GM12878 (cell line): ENCODE measurements around the gene CTNNBL1. TPM values are rescaled to one million over a fixed set of nuclear protein-coding genes. Genes with fewer than 3 reads are reported as not detected.

Experiments used
- ATAC-seq: fragments of 200-7000 bp; cut with Tn5 transposase; 3 replicates; pipeline ENCODE4 v1.9.1; 2020; ENCODE audit warnings: mild to moderate bottlenecking, moderate library complexity
- BruUV-seq: library from RNA; stranded (reverse); fragments of 400-500 nt; replicated peaks from 2 replicates; lab custom pipeline; 2021; lab: Mats Ljungman, UMichigan
- CTCF ChIA-PET: fragments of 300-600 bp; sonication (Branson Sonifier 250); formaldehyde crosslinking; extraction: SDS; loops from one replicate; lab custom pipeline; 2021; ENCODE audit warnings: inconsistent platforms; lab: Yijun Ruan, JAX
- POLR2A ChIA-PET: fragments of 350-600 bp; formaldehyde crosslinking; extraction: SDS; loops from one replicate; lab custom pipeline; 2021; ENCODE audit warnings: inconsistent platforms; lab: Charles Lee
- RAD21 ChIA-PET: fragments of 300-600 bp; sonication (Branson Sonifier 250); formaldehyde crosslinking; loops from one replicate; lab custom pipeline; 2023; ENCODE audit warnings: antibody characterized with exemption; ENCODE audit not compliant: unreplicated experiment; lab: Charles Lee
- SMC1A ChIA-PET: fragments of 300-600 bp; sonication (Branson Sonifier 250); formaldehyde crosslinking; loops from one replicate; lab custom pipeline; 2023; ENCODE audit not compliant: unreplicated experiment, uncharacterized antibody; lab: Charles Lee
- DNase-seq: peaks from one replicate; pipeline ENCODE4 v3.0.0-alpha.2; 2011; ENCODE audit warnings: low read depth, low spot score
- FAIRE-seq: peaks from 3 replicates; lab custom pipeline; 2011; peaks lifted over from hg19 to GRCh38; lab: Jason Lieb, UNC
- H2AFZ ChIP-seq: 2 replicates; pipeline ENCODE4 v1.6.0; 2011; ENCODE audit warnings: low read depth, low read length, control low read depth; ENCODE audit not compliant: control insufficient read depth
- H3K27ac ChIP-seq: 2 replicates; pipeline ENCODE4 v1.5.1; 2011; ENCODE audit warnings: control low read depth; ENCODE audit not compliant: control insufficient read depth, insufficient read depth
- H3K27me3 ChIP-seq, 2 experiments: replicated peaks in 1 of 2; 2 replicates each; pipeline versions ENCODE4 v1.6.0 to v1.6.1; 2011; ENCODE audit warnings: low read length in 1 of 2; ENCODE audit not compliant: control insufficient read depth in 2 of 2, insufficient read depth in 2 of 2
- H3K36me3 ChIP-seq, 2 experiments: 2 replicates each; pipeline ENCODE4 v1.5.1; 2011; ENCODE audit warnings: low read length in 1 of 2; ENCODE audit not compliant: control insufficient read depth in 2 of 2, insufficient read depth in 2 of 2
- H3K4me1 ChIP-seq: 2 replicates; pipeline ENCODE4 v1.6.1; 2011; ENCODE audit warnings: mild to moderate bottlenecking, low read length, moderate library complexity, mixed read lengths; ENCODE audit not compliant: control insufficient read depth, insufficient read depth
- H3K4me2 ChIP-seq: 2 replicates; pipeline ENCODE4 v1.6.0; 2011; ENCODE audit warnings: control low read depth; ENCODE audit not compliant: control insufficient read depth, insufficient read depth
- H3K4me3 ChIP-seq: fragments of 200-600 bp; sonication (generic); 2 replicates; pipeline ENCODE4 v1.5.1; 2016
- H3K79me2 ChIP-seq: 2 replicates; pipeline ENCODE4 v1.6.0; 2011; ENCODE audit warnings: low read length; ENCODE audit not compliant: control insufficient read depth, insufficient read depth
- H3K9ac ChIP-seq: 2 replicates; pipeline ENCODE4 v1.8.0; 2011; ENCODE audit warnings: low read length, control low read depth, mixed read lengths; ENCODE audit not compliant: control insufficient read depth, insufficient read depth
- H3K9me3 ChIP-seq: replicated peaks from 3 replicates; pipeline ENCODE4 v1.5.1; 2011; ENCODE audit warnings: mild to moderate bottlenecking, low read length; ENCODE audit not compliant: control insufficient read depth, insufficient read depth
- H4K20me1 ChIP-seq: 2 replicates; pipeline ENCODE4 v1.6.0; 2011; ENCODE audit not compliant: control insufficient read depth, insufficient read depth
- CREB1 ChIP-seq: IDR thresholded peaks from 2 replicates; pipeline ENCODE4 v1.6.1; 2012; ENCODE audit warnings: low read depth, mild to moderate bottlenecking, inconsistent platforms
- DPF2 ChIP-seq: fragments of 450-650 bp; IDR thresholded peaks from 2 replicates; pipeline ENCODE4 v1.6.1; 2017; ENCODE audit warnings: mild to moderate bottlenecking
- FOXM1 ChIP-seq: IDR thresholded peaks from 2 replicates; pipeline ENCODE4 v1.6.1; 2012; ENCODE audit warnings: low read depth, mild to moderate bottlenecking, inconsistent platforms, low read length, moderate library complexity
- IKZF1 ChIP-seq: fragments of 450-650 bp; conservative IDR thresholded peaks from 2 replicates; pipeline ENCODE4 v1.6.1; 2017; ENCODE audit warnings: antibody characterized with exemption, mild to moderate bottlenecking
- KAT2A ChIP-seq: conservative IDR thresholded peaks from 2 replicates; pipeline ENCODE4 v1.6.1; 2011; ENCODE audit warnings: low read depth, low read length; ENCODE audit not compliant: control insufficient read depth
- NR2C1 ChIP-seq: fragments of 450-650 bp; IDR thresholded peaks from 2 replicates; pipeline ENCODE4 v1.6.1; 2017; ENCODE audit warnings: antibody characterized with exemption, mild to moderate bottlenecking, moderate library complexity
- PAX8 ChIP-seq: fragments of 450-650 bp; IDR thresholded peaks from 2 replicates; pipeline ENCODE4 v1.6.1; 2017; ENCODE audit warnings: mild to moderate bottlenecking, moderate library complexity
- POLR2A ChIP-seq: IDR thresholded peaks from 2 replicates; pipeline ENCODE4 v1.6.1; 2011; ENCODE audit warnings: low read depth, mild to moderate bottlenecking, low read length
- RBBP5 ChIP-seq: fragments of 200-600 bp; sonication (generic); conservative IDR thresholded peaks from 2 replicates; pipeline ENCODE4 v1.6.1; 2016
- SMC3 ChIP-seq: IDR thresholded peaks from 2 replicates; pipeline ENCODE4 v1.6.1; 2011; ENCODE audit warnings: low read length, improper control_type of control experiment, borderline replicate concordance
- SUPT20H ChIP-seq: IDR thresholded peaks from 2 replicates; pipeline ENCODE4 v1.6.1; 2011; ENCODE audit warnings: low read depth, mild to moderate bottlenecking, low read length, moderate library complexity, borderline replicate concordance; ENCODE audit not compliant: control insufficient read depth
- TCF7 ChIP-seq: IDR thresholded peaks from 2 replicates; pipeline ENCODE4 v1.6.1; 2014; ENCODE audit warnings: antibody characterized with exemption, borderline replicate concordance
- WRNIP1 ChIP-seq: IDR thresholded peaks from 2 replicates; pipeline ENCODE4 v1.6.1; 2011; ENCODE audit warnings: low read depth, low read length, improper control_type of control experiment, borderline replicate concordance
- ZBED1 ChIP-seq: IDR thresholded peaks from 2 replicates; pipeline ENCODE4 v1.6.1; 2016; ENCODE audit warnings: borderline replicate concordance
- ZNF274 ChIP-seq: IDR thresholded peaks from one replicate; pipeline ENCODE4 v1.8.0; 2011; ENCODE audit not compliant: insufficient read length, insufficient read depth
- WGBS: methylation state at CpG from one replicate; pipeline ENCODE4 v1.1.6; 2016; ENCODE audit warnings: low lambda C conversion rate; ENCODE audit not compliant: insufficient replicate concordance, insufficient coverage; ENCODE audit errors: missing lambda C conversion rate; 5-methylcytosine and 5-hydroxymethylcytosine counted together
- in situ Hi-C: fragments of 300-500 bp; cut with MboI; formaldehyde crosslinking; loops from 9 replicates; pipeline ENCODE4 v1.14.3; 2018; ENCODE audit warnings: mixed read lengths
- intact Hi-C: fragments of 100-400 bp; cut with micrococcal nuclease; formaldehyde crosslinking; loops from one replicate; pipeline ENCODE4 v1.14.2; 2022; ENCODE audit not compliant: unreplicated experiment
- polyA plus RNA-seq, 11 experiments: library from polyadenylated mRNA; depleted of rRNA in 4 of 11; unstranded in 6 of 11; stranded (reverse) in 5 of 11; fragments of >200 nt; fragmentation: Nextera tagmentation in 4 of 11; fragmentation: Illumina TruSeq in 1 of 11; extraction: Ambion mirVana in 4 of 11; extraction: Trizol in 1 of 11; gene quantifications; 1 replicate in 1 of 11; 2 replicates in 10 of 11; pipeline versions ENCODE4 v1.2.1 to v1.2.3, GENCODE V29; 2011 to 2016; ENCODE audit warnings: inconsistent platforms in 2 of 11, missing spikeins in 2 of 11, low read depth in 1 of 11
- total RNA-seq, 4 experiments: library from RNA; depleted of rRNA in 3 of 4; stranded (reverse); fragments of >200 nt in 3 of 4; fragmentation: Illumina TruSeq in 1 of 4; extraction: Trizol in 1 of 4; gene quantifications; 2 replicates each; pipeline versions ENCODE4 v1.2.1 to v1.2.3, GENCODE V29; 2013 to 2021
- TF ChIP-seq, protein P1 (sequence below): fragments of 450-650 bp; IDR thresholded peaks from 2 replicates; pipeline ENCODE4 v1.6.1; 2017; ENCODE audit warnings: mild to moderate bottlenecking, moderate library complexity
- TF ChIP-seq, protein P2 (sequence below): fragments of 450-650 bp; IDR thresholded peaks from 2 replicates; pipeline ENCODE4 v1.6.1; 2017; ENCODE audit warnings: mild to moderate bottlenecking, low read depth, inconsistent platforms; ENCODE audit not compliant: poor library complexity, severe bottlenecking
- TF ChIP-seq, protein P3 (sequence below): IDR thresholded peaks from 2 replicates; pipeline ENCODE4 v1.6.1; 2012; ENCODE audit warnings: low read length, inconsistent platforms

CTNNBL1 gene
- total and polyA plus RNA-seq, 10 of the 15 experiments (the other 5 are each of a cell fraction or from before 2014, with no cell fraction given): 43.1 to 102 (median 67.8) TPM

DNA sequence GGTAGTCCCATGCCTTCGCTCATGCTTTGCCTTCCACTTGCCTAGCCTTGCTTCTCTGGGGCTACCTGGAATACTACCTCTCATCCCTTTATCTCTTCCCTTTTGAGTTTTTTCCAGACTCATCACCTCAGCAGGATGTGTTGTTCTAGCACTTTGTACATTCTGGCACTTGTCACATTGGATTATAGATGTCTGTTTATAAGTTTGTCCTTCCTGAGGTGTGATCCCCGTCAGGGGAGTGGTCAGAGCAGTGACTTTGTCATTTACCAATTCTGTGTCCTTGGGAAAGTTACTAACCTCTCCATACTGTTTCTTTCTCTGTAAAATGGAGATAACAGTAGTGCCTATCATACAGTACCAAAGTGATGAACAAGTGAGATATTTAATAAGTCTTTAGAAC lies 66.5 kb downstream of the CTNNBL1 start:
- Histone ChIP-seq H3K9ac (no peak overlapping the region), H4K20me1 (no peaks in the 10 kb centered on the region), H3K4me3 (no peak overlapping the region), H2AFZ (no peak overlapping the region), H3K27ac (no peak overlapping the region), H3K27me3 (no peaks in the 10 kb centered on the region), H3K4me2 (no peak overlapping the region), H3K4me1 (no peaks in the 10 kb centered on the region), H3K36me3 (peaks cover 2 to 13% of the 10 kb centered on the region in 2 experiments; a peak in 2 of 4 replicates), H3K9me3 (no peaks in the 10 kb centered on the region), H3K79me2 (no peaks in the 10 kb centered on the region)
- ATAC-seq: no peak
- BruUV-seq: no TSS peak
- FAIRE-seq: no peak
- DNase-seq: no peak
- POLR2A ChIA-PET: no interaction called here
- RAD21 ChIA-PET: no interaction called here
- in situ Hi-C loops (no loop called here), intact Hi-C loops (no loop called here)
- CTCF ChIA-PET: no interaction called here
- SMC1A ChIA-PET: interaction anchor here (0.6 kb wide), 1 partner anchor 44 kb away, joined by 3 read pairs; no protein-coding TSS in a partner anchor
- 100% methylated on average over 2 of the region's 2 CpGs for WGBS
- TF ChIP-seq FOXM1: no peak
- no peak for TF ChIP-seq CREB1
- no peak for TF ChIP-seq KAT2A
- TF ChIP-seq IKZF1: no peak
- TF ChIP-seq POLR2A: no peak
- TF ChIP-seq PAX8: no peak
- TF ChIP-seq WRNIP1: no peak
- TF ChIP-seq SMC3: no peak
- no peak for TF ChIP-seq SUPT20H
- TF ChIP-seq, protein P1, sequence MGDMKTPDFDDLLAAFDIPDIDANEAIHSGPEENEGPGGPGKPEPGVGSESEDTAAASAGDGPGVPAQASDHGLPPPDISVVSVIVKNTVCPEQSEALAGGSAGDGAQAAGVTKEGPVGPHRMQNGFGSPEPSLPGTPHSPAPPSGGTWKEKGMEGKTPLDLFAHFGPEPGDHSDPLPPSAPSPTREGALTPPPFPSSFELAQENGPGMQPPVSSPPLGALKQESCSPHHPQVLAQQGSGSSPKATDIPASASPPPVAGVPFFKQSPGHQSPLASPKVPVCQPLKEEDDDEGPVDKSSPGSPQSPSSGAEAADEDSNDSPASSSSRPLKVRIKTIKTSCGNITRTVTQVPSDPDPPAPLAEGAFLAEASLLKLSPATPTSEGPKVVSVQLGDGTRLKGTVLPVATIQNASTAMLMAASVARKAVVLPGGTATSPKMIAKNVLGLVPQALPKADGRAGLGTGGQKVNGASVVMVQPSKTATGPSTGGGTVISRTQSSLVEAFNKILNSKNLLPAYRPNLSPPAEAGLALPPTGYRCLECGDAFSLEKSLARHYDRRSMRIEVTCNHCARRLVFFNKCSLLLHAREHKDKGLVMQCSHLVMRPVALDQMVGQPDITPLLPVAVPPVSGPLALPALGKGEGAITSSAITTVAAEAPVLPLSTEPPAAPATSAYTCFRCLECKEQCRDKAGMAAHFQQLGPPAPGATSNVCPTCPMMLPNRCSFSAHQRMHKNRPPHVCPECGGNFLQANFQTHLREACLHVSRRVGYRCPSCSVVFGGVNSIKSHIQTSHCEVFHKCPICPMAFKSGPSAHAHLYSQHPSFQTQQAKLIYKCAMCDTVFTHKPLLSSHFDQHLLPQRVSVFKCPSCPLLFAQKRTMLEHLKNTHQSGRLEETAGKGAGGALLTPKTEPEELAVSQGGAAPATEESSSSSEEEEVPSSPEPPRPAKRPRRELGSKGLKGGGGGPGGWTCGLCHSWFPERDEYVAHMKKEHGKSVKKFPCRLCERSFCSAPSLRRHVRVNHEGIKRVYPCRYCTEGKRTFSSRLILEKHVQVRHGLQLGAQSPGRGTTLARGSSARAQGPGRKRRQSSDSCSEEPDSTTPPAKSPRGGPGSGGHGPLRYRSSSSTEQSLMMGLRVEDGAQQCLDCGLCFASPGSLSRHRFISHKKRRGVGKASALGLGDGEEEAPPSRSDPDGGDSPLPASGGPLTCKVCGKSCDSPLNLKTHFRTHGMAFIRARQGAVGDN: no peak
- no peak for TF ChIP-seq ZNF274
- no peak for TF ChIP-seq DPF2
- TF ChIP-seq, protein P2, sequence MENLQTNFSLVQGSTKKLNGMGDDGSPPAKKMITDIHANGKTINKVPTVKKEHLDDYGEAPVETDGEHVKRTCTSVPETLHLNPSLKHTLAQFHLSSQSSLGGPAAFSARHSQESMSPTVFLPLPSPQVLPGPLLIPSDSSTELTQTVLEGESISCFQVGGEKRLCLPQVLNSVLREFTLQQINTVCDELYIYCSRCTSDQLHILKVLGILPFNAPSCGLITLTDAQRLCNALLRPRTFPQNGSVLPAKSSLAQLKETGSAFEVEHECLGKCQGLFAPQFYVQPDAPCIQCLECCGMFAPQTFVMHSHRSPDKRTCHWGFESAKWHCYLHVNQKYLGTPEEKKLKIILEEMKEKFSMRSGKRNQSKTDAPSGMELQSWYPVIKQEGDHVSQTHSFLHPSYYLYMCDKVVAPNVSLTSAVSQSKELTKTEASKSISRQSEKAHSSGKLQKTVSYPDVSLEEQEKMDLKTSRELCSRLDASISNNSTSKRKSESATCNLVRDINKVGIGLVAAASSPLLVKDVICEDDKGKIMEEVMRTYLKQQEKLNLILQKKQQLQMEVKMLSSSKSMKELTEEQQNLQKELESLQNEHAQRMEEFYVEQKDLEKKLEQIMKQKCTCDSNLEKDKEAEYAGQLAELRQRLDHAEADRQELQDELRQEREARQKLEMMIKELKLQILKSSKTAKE: no peak
- TF ChIP-seq, protein P3, sequence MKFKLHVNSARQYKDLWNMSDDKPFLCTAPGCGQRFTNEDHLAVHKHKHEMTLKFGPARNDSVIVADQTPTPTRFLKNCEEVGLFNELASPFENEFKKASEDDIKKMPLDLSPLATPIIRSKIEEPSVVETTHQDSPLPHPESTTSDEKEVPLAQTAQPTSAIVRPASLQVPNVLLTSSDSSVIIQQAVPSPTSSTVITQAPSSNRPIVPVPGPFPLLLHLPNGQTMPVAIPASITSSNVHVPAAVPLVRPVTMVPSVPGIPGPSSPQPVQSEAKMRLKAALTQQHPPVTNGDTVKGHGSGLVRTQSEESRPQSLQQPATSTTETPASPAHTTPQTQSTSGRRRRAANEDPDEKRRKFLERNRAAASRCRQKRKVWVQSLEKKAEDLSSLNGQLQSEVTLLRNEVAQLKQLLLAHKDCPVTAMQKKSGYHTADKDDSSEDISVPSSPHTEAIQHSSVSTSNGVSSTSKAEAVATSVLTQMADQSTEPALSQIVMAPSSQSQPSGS: no peak
- no peak for TF ChIP-seq NR2C1
- no peak for TF ChIP-seq RBBP5
- no peak for TF ChIP-seq TCF7
- TF ChIP-seq ZBED1: no peak
